ENCODE measurements around the gene KCNQ1.

DNA sequence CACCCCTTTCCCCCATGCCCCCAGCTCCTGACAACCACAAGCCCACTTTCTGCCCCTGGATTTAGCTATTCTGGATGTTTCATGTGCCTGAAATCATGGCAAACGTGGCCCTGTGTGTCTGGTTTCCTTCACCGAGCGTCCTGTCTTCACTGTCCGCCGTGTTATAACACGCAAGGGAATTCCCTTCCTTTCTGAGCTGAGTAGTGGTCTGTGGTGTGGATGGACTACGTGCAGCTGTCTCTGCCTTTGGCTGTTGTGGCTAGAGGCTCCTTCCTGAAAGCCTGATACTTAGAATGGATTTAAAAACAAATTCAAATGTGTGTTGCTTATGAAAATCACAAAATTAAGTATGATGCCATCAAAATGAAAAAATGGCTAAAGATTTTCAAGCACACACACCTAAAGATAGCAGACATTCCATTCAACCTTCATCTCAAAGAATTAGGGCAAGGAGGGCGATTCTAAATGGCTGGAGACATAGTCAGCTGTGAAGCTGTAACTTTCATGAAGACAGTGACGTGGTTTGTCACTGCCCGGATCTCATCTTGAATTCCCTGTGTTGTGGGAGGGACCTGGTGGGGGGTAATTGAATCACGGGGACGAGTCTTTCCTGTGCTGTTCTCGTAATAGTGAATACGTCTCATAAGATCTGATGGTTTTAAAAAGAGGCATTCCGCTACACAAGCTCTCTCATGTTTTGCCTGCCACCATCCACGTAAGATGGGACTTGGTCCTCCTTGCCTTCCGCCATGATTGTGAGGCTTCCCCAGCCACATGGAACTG, 30.5 kb downstream of the KCNQ1 start:
- TF ChIP-seq, protein P1, sequence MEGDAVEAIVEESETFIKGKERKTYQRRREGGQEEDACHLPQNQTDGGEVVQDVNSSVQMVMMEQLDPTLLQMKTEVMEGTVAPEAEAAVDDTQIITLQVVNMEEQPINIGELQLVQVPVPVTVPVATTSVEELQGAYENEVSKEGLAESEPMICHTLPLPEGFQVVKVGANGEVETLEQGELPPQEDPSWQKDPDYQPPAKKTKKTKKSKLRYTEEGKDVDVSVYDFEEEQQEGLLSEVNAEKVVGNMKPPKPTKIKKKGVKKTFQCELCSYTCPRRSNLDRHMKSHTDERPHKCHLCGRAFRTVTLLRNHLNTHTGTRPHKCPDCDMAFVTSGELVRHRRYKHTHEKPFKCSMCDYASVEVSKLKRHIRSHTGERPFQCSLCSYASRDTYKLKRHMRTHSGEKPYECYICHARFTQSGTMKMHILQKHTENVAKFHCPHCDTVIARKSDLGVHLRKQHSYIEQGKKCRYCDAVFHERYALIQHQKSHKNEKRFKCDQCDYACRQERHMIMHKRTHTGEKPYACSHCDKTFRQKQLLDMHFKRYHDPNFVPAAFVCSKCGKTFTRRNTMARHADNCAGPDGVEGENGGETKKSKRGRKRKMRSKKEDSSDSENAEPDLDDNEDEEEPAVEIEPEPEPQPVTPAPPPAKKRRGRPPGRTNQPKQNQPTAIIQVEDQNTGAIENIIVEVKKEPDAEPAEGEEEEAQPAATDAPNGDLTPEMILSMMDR (conservative IDR thresholded peaks at IDR 0.05; ENCODE audit: low read length): no peak
- TF ChIP-seq EZH2phosphoT487 (IDR thresholded peaks at IDR 0.05; ENCODE audit: borderline replicate concordance): no peak

Data from Loucy (cell line).